ENCODE results near the gene CNDP1. TPM values are rescaled to one million over a fixed set of nuclear protein-coding genes. Genes with fewer than 3 reads are reported as not detected.

The CNDP1 gene
- polyA plus RNA-seq, 3 donors = not detected

DNA sequence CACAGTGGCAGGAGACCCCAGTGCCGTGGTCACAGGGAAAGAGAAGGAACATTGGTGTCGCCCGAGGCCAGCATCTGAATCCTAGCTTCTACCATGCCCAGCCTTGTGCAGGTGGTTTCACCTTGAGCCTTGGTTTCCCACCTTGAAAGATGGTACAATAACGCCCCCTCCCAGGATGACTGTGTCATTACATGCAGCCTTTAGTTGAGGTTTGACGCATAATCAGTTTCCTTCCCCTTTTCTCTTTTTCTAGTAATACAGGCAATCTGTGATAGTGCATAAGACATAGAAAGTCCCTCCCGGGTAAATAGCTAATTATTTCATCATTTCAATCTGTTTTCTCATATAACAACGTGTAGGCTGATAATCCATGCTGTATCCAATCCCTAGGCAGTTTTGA lies 33.5 kb downstream of the CNDP1 start:
- Mint-ChIP-seq H3K4me1 (peaks cover 15% of the 10 kb centered on the region), H3K27ac (peak overlapping the region; percentile 26 to 91 (median 64)), H3K27me3 (ENCODE audit: low read depth in 3 of 3) (peaks cover 4 to 15% (median 10%) of the 10 kb centered on the region in 3 donors), H3K36me3 (no peaks in the 10 kb centered on the region), H3K9me3 (peaks cover 4 to 14% (median 9%) of the 10 kb centered on the region in 7 donors), H3K4me3 (peak overlapping the region in 1 of 2 donors; percentile 23)
- Histone ChIP-seq H3K4me2 (replicated peaks; ENCODE audit: extremely low read depth, low read length, poor library complexity, severe bottlenecking) (peak overlapping the region; percentile 35), H2AFZ (ENCODE audit: insufficient read depth, low read depth, low read length, poor library complexity, severe bottlenecking) (no peak overlapping the region), H4K20me1 (ENCODE audit: insufficient read depth, low read length) (no peaks in the 10 kb centered on the region), H3K4me1 (ENCODE audit: control insufficient read depth in 1 of 2, insufficient read depth in 2 of 2, low read length in 2 of 2) (peaks cover 12 to 15% of the 10 kb centered on the region in 2 donors), H3K4me3 (replicated peaks in 1 of 3; ENCODE audit: low read depth in 2 of 3, low read length in 3 of 3) (no peak overlapping the region), H3K9ac (ENCODE audit: insufficient read depth, low read length, poor library complexity, severe bottlenecking) (no peak overlapping the region), H3K27me3 (ENCODE audit: control insufficient read depth in 2 of 2, insufficient read depth in 2 of 2, low read length in 2 of 2) (peaks cover 5 to 8% of the 10 kb centered on the region in 2 donors), H3K27ac (ENCODE audit: low read depth in 1 of 2, low read length in 2 of 2) (peak overlapping the region in 1 of 2 donors; percentile 61), H3K36me3 (replicated peaks in 1 of 2; ENCODE audit: control insufficient read depth in 1 of 2, insufficient read depth in 2 of 2, low read length in 2 of 2) (no peaks in the 10 kb centered on the region), H3K79me2 (ENCODE audit: insufficient read depth, low read length) (no peaks in the 10 kb centered on the region), H3K9me3 (replicated peaks in 1 of 2; ENCODE audit: control insufficient read depth in 1 of 2, insufficient read depth in 1 of 2, low read length in 2 of 2) (peaks cover 4 to 5% of the 10 kb centered on the region in 2 donors)
- peak; percentile 59 to 82 (median 71) for DNase-seq
- TF ChIP-seq, protein P1, sequence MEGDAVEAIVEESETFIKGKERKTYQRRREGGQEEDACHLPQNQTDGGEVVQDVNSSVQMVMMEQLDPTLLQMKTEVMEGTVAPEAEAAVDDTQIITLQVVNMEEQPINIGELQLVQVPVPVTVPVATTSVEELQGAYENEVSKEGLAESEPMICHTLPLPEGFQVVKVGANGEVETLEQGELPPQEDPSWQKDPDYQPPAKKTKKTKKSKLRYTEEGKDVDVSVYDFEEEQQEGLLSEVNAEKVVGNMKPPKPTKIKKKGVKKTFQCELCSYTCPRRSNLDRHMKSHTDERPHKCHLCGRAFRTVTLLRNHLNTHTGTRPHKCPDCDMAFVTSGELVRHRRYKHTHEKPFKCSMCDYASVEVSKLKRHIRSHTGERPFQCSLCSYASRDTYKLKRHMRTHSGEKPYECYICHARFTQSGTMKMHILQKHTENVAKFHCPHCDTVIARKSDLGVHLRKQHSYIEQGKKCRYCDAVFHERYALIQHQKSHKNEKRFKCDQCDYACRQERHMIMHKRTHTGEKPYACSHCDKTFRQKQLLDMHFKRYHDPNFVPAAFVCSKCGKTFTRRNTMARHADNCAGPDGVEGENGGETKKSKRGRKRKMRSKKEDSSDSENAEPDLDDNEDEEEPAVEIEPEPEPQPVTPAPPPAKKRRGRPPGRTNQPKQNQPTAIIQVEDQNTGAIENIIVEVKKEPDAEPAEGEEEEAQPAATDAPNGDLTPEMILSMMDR (IDR thresholded peaks at IDR 0.05) = peak; percentile 84
- intact Hi-C loops (cut with micrococcal nuclease) = no loop called here
- WGBS (ENCODE audit: insufficient coverage) = 48% methylated on average over 6 of the region's 7 CpGs

DNA sequence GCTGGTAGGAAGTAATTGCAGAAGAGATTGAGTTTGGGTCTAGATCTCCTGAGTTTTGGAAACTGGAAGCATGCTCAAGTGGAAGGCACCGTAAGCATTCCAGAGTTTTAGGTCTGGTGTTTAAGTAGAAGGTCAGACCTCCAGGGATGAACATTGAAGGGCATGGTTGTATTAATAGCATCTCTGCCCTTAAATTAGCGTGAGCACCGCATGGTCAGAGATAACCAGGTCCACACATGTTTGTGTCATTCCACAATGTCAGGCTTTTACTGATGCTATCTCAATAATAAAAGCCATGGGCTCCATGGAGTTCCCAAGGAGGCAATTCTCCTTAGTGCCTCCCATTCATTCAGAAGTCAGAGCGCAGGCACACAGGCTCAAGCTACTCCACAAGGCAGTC lies 35.1 kb downstream of the CNDP1 start:
- Histone ChIP-seq H3K9me3 (replicated peaks in 1 of 2; ENCODE audit: control insufficient read depth in 1 of 2, insufficient read depth in 1 of 2, low read length in 2 of 2) (peaks cover 4 to 5% of the 10 kb centered on the region in 2 donors), H3K9ac (ENCODE audit: insufficient read depth, low read length, poor library complexity, severe bottlenecking) (no peak overlapping the region), H4K20me1 (ENCODE audit: insufficient read depth, low read length) (no peaks in the 10 kb centered on the region), H3K4me3 (replicated peaks in 1 of 3; ENCODE audit: low read depth in 2 of 3, low read length in 3 of 3) (no peak overlapping the region), H2AFZ (ENCODE audit: insufficient read depth, low read depth, low read length, poor library complexity, severe bottlenecking) (no peak overlapping the region), H3K27ac (ENCODE audit: low read depth in 1 of 2, low read length in 2 of 2) (no peak overlapping the region), H3K4me1 (ENCODE audit: control insufficient read depth in 1 of 2, insufficient read depth in 2 of 2, low read length in 2 of 2) (peaks cover 12 to 15% of the 10 kb centered on the region in 2 donors), H3K27me3 (ENCODE audit: control insufficient read depth in 2 of 2, insufficient read depth in 2 of 2, low read length in 2 of 2) (peaks cover 5% of the 10 kb centered on the region in 2 donors), H3K4me2 (replicated peaks; ENCODE audit: extremely low read depth, low read length, poor library complexity, severe bottlenecking) (no peak overlapping the region), H3K36me3 (replicated peaks in 1 of 2; ENCODE audit: control insufficient read depth in 1 of 2, insufficient read depth in 2 of 2, low read length in 2 of 2) (no peaks in the 10 kb centered on the region), H3K79me2 (ENCODE audit: insufficient read depth, low read length) (no peaks in the 10 kb centered on the region)
- intact Hi-C loops (cut with micrococcal nuclease) = no loop called here
- WGBS (ENCODE audit: insufficient coverage) = 100% methylated on average over 1 of the region's 4 CpGs
- Mint-ChIP-seq H3K27me3 (ENCODE audit: low read depth in 3 of 3) (peaks cover 5 to 13% (median 9%) of the 10 kb centered on the region in 3 donors), H3K27ac (no peak overlapping the region), H3K4me3 (no peak overlapping the region), H3K36me3 (no peaks in the 10 kb centered on the region), H3K4me1 (peaks cover 18% of the 10 kb centered on the region), H3K9me3 (peaks cover 4 to 14% (median 9%) of the 10 kb centered on the region in 7 donors)
- no peak for DNase-seq
- TF ChIP-seq, protein P1 (IDR thresholded peaks at IDR 0.05) = no peak
